DMS79 treated with DMSO at 0.1 percent for 48 hours (cell line): ENCODE data around the gene FASTK.

Experiments used
- DNase-seq: peaks from one replicate; lab custom pipeline; 2025; lab: John Stamatoyannopoulos, UW

Gene FASTK, protein sequence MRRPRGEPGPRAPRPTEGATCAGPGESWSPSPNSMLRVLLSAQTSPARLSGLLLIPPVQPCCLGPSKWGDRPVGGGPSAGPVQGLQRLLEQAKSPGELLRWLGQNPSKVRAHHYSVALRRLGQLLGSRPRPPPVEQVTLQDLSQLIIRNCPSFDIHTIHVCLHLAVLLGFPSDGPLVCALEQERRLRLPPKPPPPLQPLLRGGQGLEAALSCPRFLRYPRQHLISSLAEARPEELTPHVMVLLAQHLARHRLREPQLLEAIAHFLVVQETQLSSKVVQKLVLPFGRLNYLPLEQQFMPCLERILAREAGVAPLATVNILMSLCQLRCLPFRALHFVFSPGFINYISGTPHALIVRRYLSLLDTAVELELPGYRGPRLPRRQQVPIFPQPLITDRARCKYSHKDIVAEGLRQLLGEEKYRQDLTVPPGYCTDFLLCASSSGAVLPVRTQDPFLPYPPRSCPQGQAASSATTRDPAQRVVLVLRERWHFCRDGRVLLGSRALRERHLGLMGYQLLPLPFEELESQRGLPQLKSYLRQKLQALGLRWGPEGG

DNA sequence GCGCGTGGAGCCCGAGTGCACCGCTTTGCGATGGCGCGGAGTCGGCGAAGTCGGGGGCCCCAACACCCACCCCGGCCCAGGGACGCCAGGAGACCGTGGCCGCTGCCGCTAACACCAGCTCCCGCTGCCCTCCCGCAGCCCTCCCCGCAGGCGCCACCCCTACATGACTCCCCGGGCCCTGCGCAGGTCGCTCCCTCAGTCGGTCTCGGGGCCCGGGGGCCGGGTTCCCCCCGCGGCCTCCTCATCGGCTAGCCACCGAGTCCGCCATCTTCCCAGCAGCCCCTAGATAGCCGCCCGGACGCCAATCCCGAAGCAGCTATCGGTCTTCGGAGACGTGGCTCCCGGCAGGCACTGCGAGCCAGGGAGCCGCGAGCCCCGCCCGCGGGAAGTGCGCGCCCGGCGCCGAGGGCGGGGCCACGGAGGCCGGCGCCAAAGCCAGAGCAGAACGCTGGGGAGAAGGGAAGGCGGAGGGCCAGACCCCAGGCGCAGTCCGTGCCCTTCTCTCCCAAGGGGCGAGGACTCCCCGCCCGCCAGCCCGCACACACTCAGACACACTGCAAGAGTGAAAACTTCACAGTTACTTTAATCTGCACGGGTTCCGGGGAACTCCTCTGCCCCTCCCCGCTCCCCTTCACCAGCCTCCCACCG is at the start of gene FASTK:
FASTK (minus strand) TSS at position 288 of the 648 bp plus-strand sequence; CDS start at position 245, 43 bp downstream.
- peak; percentile 45 for DNase-seq

DNA sequence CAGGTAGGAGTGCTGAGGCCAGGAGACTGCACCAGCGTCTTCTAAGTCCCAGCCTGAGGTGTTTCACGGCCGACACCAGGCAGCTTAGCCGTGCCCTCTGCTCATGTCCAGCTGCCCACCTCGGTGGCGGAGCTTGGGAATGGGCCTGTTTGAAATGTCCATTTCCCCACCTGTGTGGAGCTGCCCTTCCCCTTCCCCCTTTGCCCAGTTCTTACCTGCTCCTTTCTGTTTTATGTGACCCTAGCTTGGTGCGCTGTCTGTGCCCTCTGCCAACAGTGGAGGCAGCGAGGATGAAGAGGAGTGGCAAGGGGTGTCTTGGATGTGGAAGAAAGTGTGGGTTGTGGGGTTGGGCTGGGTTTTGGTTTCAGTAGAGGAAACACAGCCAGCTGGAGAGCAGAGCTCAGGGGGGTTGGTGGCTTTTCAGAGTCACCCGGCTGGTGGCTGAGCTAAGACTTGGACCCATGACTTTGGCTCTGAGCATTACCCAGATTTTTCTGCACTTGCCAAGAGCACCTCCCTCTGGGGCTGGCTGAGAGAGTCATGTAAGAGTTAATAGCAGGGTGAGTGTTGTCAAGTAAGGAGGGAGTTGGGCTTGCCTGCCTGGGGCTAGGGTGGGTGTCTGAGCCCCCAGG is 49.5 kb upstream of the FASTK start:
- no peak for DNase-seq

- DNase-seq, result no peak
Observed at GRCh38 chr7:151129117-151129959, 48.7 kb upstream of the FASTK start.

- no peak for DNase-seq
Observed at GRCh38 chr7:151128716-151129115, 48.1 kb upstream of the FASTK start.

DNA sequence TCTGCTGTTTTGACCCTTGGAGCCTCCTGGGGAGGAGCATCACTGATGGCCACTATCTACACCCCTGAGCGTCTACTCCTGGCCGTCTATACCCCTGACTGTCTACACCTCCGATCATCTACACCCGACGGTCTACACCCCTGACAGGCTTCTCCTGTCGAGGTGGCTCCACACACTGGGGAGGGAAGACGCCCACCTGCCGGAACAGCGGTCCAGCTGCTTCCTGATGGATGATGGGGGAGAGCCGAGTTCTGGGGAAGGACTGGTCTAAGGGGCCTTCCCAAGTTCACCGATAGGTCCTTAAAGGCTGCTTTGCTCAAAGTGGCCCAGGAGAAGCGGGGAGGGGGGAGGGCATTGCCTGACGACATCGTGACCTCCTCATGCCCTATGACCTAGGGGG is 47.5 kb upstream of the FASTK start:
- DNase-seq, result no peak

DNA sequence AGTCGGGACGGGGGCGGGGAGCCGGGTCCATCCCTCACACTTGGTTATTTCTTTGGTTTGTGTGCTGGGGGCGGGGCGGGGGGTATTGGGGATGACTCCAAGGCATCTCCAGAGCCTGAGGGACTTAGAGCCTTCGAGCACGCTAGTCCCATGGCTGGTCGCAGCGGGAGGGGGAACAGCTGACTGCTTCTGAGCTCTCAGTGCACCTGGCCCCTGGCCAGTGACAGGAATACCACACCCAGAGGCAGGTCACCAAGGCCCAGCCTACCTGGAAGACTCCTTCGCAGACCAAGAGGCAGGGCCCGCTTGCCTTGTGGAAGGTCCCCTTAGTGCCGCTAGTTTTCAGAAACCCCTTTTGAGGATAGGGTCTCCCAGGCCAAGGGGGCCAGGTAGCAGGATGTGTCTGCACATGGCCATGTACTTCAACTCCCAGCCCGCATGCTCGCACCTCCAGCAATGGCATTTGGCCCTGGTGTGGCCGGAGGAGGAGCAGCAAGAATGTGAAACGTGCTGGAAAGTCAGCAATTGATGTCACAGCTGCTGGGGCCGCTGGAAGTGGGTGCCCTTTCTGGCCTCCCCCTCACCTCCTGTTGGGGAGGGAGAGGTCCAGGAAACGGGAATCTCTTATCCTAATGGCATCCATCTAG is 46.0 kb upstream of the FASTK start:
- DNase-seq, result peak; percentile 32

GRCh38 chr7:151125846-151126481 is 45.4 kb upstream of the FASTK start:
- no peak for DNase-seq

DNA sequence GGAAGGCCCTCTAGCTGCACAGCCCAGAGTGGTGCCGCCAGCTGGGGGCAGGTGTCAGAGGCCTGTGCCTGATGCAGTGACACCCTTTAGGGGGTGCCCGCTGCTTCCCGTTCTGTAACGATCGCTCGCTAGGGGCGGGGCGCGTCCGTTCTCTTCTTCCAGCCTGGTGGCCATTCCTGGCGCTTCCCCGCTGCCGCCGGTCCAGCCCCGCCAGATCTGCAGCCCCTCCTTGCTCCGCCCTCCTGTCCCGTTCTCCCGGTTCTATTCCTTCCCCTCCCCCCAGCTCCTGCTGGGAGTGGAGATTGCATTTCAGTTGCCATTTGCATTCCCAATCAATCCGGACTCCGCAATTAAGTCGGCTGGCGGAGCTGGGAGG is 44.8 kb upstream of the FASTK start:
- DNase-seq, result peak; percentile 2

- no peak for DNase-seq
Observed at GRCh38 chr7:151124899-151125399, 44.3 kb upstream of the FASTK start.

DNA sequence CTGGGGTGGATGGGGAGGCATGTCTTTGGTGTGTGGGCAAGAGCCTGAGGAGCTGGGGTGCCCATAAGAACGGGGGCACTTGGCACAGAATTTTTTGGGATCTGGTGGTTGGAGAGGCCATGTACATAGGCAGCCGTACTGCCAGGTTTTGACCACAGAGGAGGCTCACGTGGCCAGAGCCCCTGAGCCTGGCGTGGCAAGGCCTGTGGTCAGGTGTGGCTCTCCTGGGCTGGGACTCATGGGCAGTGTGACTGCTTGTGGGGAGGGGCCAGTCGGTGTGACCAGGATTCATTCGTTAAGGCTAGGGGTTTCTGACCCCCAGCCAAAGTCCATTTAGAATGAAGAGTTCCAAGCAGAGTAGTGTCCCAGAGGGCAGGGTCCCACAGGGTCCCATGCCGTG is 43.9 kb upstream of the FASTK start:
- no peak for DNase-seq

- peak; percentile 53 for DNase-seq
Observed at GRCh38 chr7:151123822-151124464, 43.3 kb upstream of the FASTK start.

DNA sequence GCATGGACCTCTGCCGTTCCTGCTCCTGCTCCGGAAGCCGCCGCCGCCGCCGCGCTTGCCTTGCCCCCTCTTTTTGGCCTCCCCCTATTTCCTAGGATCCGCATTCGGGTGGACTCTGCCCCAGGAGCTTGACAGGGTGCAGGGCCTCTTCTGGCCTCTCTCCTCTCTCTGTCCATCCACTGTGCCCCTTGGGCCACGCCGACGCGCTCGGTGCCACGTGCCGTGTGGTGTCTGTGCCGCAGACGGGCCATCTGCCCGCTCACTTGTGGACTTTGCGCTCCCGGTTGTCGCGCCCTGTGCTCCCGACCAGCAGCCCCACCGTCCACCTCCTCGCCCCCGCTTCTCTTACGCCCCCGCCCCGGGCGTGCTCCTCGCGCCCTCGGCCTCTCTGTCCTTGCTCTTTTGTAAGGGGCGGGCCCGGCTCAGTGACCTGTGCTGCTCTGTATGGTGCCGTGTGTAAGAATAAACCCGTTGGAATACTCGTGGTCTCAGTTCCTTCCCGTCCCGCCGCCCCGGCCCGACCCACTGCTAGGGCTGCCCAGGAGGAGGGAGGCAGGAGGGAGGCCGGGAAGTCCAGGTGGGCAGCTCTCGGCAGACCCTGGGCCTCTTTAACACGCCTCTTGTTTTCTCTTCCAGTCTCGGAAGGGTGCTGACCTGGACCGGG is 42.7 kb upstream of the FASTK start:
- DNase-seq, result no peak

GRCh38 chr7:151122796-151123157 is 42.2 kb upstream of the FASTK start:
- DNase-seq, result no peak

- DNase-seq, result no peak
Observed at GRCh38 chr7:151122276-151122675, 41.7 kb upstream of the FASTK start.

DNA sequence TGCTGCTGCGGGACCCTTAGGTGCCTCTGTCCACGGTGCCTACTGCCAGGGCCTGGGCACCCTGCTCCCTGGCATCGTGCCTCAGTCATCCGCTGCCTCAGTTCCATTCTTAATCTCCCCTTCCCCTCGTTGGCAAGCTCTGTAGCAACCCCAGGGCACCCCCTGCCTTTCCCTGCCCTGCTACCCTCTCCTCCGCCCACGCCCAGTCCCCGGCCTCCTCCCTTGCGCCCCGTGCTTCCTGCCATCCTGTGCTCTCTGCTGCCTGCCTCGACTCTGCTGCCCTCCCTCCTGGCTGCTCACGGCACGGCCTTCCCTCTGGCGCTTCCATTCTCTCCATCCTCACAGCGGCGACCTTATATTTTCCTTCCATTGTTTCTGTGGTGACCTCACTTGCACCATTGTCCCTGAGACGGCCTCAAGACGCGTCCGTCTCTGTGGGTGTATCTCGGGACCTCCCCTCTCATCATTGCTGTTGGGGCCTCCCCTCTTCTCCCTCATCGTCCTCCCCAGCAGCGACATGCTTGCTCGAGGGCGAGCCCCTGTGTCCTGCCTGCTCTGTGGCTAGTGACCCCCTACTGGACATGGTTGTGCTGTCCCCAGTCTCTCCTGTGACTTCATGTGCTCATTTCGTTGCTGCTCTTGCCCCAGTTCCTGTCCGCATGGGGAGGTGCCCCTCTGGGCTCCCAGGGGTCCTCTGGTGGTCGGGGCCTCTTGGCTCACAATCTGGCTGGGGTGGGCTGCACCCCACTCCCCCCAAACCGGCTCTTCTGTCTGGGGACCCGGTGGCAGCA is 41.0 kb upstream of the FASTK start:
- no peak for DNase-seq

DNA sequence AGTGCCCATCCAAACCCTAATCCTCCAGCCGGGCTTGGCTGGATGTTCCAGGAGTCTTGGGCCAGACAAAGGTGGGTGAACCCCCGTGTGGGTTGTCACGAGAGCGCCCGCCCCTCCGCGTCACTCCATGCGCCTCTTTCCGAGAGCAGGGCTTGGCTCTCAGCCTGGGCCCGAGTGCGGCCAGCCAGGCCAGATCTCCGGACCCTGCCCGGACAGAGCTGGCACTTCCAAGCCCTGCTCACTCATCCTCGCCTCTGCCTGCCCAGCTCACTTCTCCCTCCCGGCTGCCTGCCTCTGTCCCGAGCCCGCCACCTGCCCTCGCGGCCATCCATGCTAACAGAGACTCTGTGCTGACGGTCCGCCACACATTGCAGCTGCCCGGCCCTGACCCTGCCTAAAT is 40.3 kb upstream of the FASTK start:
- DNase-seq, result no peak

DNA sequence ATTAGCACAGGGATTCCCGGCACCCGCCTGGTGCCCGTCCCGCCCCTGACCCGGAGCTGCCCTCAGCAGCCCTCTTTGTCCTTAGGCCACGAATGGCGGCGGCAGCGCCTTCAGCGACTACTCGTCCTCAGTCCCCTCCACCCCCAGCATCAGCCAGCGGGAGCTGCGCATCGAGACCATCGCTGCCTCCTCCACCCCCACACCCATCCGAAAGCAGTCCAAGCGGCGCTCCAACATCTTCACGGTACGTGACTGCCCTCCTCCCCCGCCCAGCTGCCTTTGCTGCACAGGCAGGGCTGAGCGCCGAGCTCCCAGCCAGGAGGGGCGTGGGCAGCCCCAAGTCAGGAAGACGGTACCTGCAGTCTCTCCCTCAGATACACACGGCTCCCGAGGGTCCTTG is 39.3 kb upstream of the FASTK start:
- no peak for DNase-seq

DNA sequence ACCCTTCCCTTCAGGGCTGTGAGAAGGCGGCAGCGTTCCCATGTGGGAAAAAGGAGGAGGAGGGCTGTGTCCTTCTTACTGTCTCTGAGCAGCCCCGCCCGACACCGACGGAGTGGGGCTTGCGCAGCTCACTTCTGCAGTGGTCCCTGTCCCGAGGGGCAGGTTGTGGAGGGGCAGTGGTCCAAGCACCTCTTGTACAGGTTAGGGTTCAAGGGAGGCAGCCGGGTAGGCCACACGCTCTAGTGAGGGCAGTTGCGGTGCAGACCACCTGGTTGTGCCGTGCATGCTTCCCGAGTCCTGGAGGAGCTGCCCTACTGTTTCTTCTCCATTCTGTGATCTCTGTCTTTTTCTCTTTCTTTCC is 38.4 kb upstream of the FASTK start:
- no peak for DNase-seq
